GM23338 (cell line): Measurements from ENCODE around the gene LILRA6. TPM values are rescaled to one million over a fixed set of nuclear protein-coding genes. Genes with fewer than 3 reads are reported as not detected.

ENCODE experiments used
- ATAC-seq: fragments of 200-7000 bp; cut with Tn5 transposase; 3 replicates; pipeline ENCODE4 v1.9.1; 2020
- DNase-seq: peaks from one replicate; pipeline ENCODE4 v3.0.0-alpha.2; 2015; ENCODE audit warnings: low spot score
- H2AFZ ChIP-seq: fragments of 200-600 bp; sonication (generic); 2 replicates; pipeline ENCODE4 v1.8.0; 2016; ENCODE audit warnings: antibody characterized with exemption, mild to moderate bottlenecking, moderate library complexity
- H3F3A ChIP-seq: fragments of 200-600 bp; sonication (generic); replicated peaks from 2 replicates; pipeline ENCODE4 v1.8.0; 2017; ENCODE audit warnings: antibody characterized with exemption, mixed run types, low read depth
- H3K27ac ChIP-seq: fragments of 200-600 bp; sonication (generic); 2 replicates; pipeline ENCODE4 v1.6.1; 2016; ENCODE audit warnings: low read depth
- H3K27me3 ChIP-seq: fragments of 200-600 bp; sonication (generic); 2 replicates; pipeline ENCODE4 v1.8.0; 2016; ENCODE audit warnings: mild to moderate bottlenecking, mixed run types, moderate library complexity; ENCODE audit not compliant: insufficient read depth
- H3K36me3 ChIP-seq: fragments of 200-600 bp; sonication (generic); 2 replicates; pipeline ENCODE4 v1.8.0; 2016; ENCODE audit warnings: mild to moderate bottlenecking; ENCODE audit not compliant: insufficient read depth
- H3K4me1 ChIP-seq: fragments of 200-600 bp; sonication (generic); 2 replicates; pipeline ENCODE4 v1.8.0; 2016; ENCODE audit warnings: mild to moderate bottlenecking, moderate library complexity; ENCODE audit not compliant: insufficient read depth
- H3K4me2 ChIP-seq: fragments of 200-600 bp; sonication (generic); 2 replicates; pipeline ENCODE4 v1.7.1; 2017; ENCODE audit warnings: mixed run types
- H3K4me3 ChIP-seq: fragments of 200-600 bp; sonication (generic); 2 replicates; pipeline ENCODE4 v1.6.1; 2016; ENCODE audit warnings: mixed run types
- H3K79me2 ChIP-seq: fragments of 200-600 bp; sonication (generic); replicated peaks from 2 replicates; pipeline ENCODE4 v1.8.0; 2017; ENCODE audit warnings: mild to moderate bottlenecking; ENCODE audit not compliant: insufficient read depth
- H3K9me2 ChIP-seq: fragments of 200-600 bp; sonication (generic); 2 replicates; pipeline ENCODE4 v1.8.0; 2017; ENCODE audit not compliant: insufficient read depth
- H4K20me1 ChIP-seq: fragments of 200-600 bp; sonication (generic); replicated peaks from 2 replicates; pipeline ENCODE4 v1.8.0; 2017; ENCODE audit warnings: mild to moderate bottlenecking; ENCODE audit not compliant: insufficient read depth
- H3K27ac Mint-ChIP-seq: 2 replicates; pipeline ENCODE4 v1.8.0; 2020; ENCODE audit warnings: inconsistent platforms, mild to moderate bottlenecking, moderate library complexity, mixed read lengths
- H3K27me3 Mint-ChIP-seq: 3 replicates; pipeline ENCODE4 v1.8.0; 2022; ENCODE audit warnings: low read depth, mild to moderate bottlenecking, moderate library complexity, mixed read lengths, inconsistent platforms; ENCODE audit not compliant: insufficient read depth, poor library complexity
- H3K36me3 Mint-ChIP-seq: 3 replicates; pipeline ENCODE4 v1.8.0; 2021; ENCODE audit warnings: low read depth, mild to moderate bottlenecking, inconsistent platforms, moderate library complexity, mixed read lengths
- H3K4me1 Mint-ChIP-seq: 3 replicates; pipeline ENCODE4 v1.8.0; 2020; ENCODE audit warnings: mild to moderate bottlenecking, inconsistent platforms, mixed read lengths
- H3K4me3 Mint-ChIP-seq: 3 replicates; pipeline ENCODE4 v1.8.0; 2021; ENCODE audit warnings: moderate library complexity, mild to moderate bottlenecking, inconsistent platforms, mixed read lengths
- H3K9me3 Mint-ChIP-seq: 3 replicates; pipeline ENCODE4 v1.8.0; 2020; ENCODE audit warnings: moderate library complexity, mild to moderate bottlenecking, inconsistent platforms, mixed read lengths
- CREB1 ChIP-seq: fragments of 250-450 bp; sonication (Bioruptor Pico); IDR thresholded peaks from 2 replicates; pipeline ENCODE4 v1.5.0; 2020; ENCODE audit warnings: low read depth, mild to moderate bottlenecking, moderate library complexity
- CTCF ChIP-seq, 2 experiments: fragments of 200-600 bp in 1 of 2; sonication (generic) in 1 of 2; conservative IDR thresholded peaks; 2 replicates each; pipeline versions ENCODE4 v1.5.1 to v1.6.1; 2016 to 2017; ENCODE audit warnings: antibody characterized with exemption in 2 of 2, low read depth in 2 of 2, mild to moderate bottlenecking in 2 of 2, moderate library complexity in 1 of 2
- ETS1 ChIP-seq: IDR thresholded peaks from 2 replicates; pipeline ENCODE4 v1.6.1; 2016; ENCODE audit warnings: antibody characterized with exemption
- EZH2 ChIP-seq: fragments of 200-600 bp; sonication (generic); IDR thresholded peaks from one replicate; pipeline ENCODE4 v1.8.0; 2017; ENCODE audit warnings: antibody characterized with exemption, mild to moderate bottlenecking, low read depth; ENCODE audit not compliant: unreplicated experiment
- REST ChIP-seq: IDR thresholded peaks from one replicate; pipeline ENCODE4 v1.6.1; 2018; ENCODE audit warnings: antibody characterized with exemption; ENCODE audit not compliant: unreplicated experiment
- STAT1 ChIP-seq: IDR thresholded peaks from one replicate; pipeline ENCODE4 v1.6.1; 2016; ENCODE audit warnings: antibody characterized with exemption; ENCODE audit not compliant: unreplicated experiment
- ZNF114 ChIP-seq: fragments of 250-450 bp; sonication (Bioruptor Pico); IDR thresholded peaks from 2 replicates; pipeline ENCODE4 v1.5.0; 2020; ENCODE audit warnings: mild to moderate bottlenecking, moderate library complexity
- ZNF331 ChIP-seq: fragments of 250-450 bp; sonication (Bioruptor Pico); IDR thresholded peaks from 2 replicates; pipeline ENCODE4 v1.5.0; 2020; ENCODE audit warnings: low read depth, mild to moderate bottlenecking, moderate library complexity
- polyA plus RNA-seq: library from polyadenylated mRNA; unstranded; fragments of >200 nt; fragmentation: Nextera tagmentation; extraction: Ambion mirVana; gene quantifications from 2 replicates; pipeline ENCODE4 v1.2.1, GENCODE V29; 2016
- total RNA-seq: library from RNA; depleted of rRNA; stranded (reverse); fragments of >200 nt; shearing (Covaris generic); gene quantifications from 2 replicates; pipeline ENCODE4 v1.2.3, GENCODE V29; 2014

LILRA6 gene
- total and polyA plus RNA-seq, 2 experiments from 2014 or later = not detected

GRCh38 chr19:54257116-54257480 lies 14.5 kb upstream of the LILRA6 start, which contains the start of gene LILRB5:
Gene LILRB5, minus strand, starts transcription at chr19:54257273. Its CDS starts 80 bp downstream, at chr19:54257193.
- Histone ChIP-seq H3K4me3 (no peak within 1 kb of the TSS), H3K27me3 (no peaks in the 10 kb centered on the region), H3K27ac (no peak within 1 kb of the TSS), H2AFZ (no peak within 1 kb of the TSS), H3K9me2 (no peaks in the 10 kb centered on the region), H3K36me3 (no peaks in the 10 kb centered on the region), H3K79me2 (no peaks in the 10 kb centered on the region), H3K4me1 (no peaks in the 10 kb centered on the region), H4K20me1 (no peaks in the 10 kb centered on the region), H3K4me2 (no peak within 1 kb of the TSS), H3F3A (no peaks in the 10 kb centered on the region)
- H3K27ac Mint-ChIP-seq = no peak within 1 kb of the TSS
- no peak for DNase-seq
- peaks cover 4% of the 10 kb centered on the region; the same call in 1 of the 3 replicates for H3K4me1 Mint-ChIP-seq
- no peak within 1 kb of the TSS for H3K4me3 Mint-ChIP-seq
- TF ChIP-seq CREB1 (CRISPR knock-in tag) = no peak
- TF ChIP-seq ETS1 = no peak
- no peak for TF ChIP-seq STAT1
- TF ChIP-seq REST = no peak
- TF ChIP-seq ZNF114 (CRISPR knock-in tag) = no peak
- no peaks in the 10 kb centered on the region for H3K36me3 Mint-ChIP-seq
- ATAC-seq = no peak
- peaks cover 5% of the 10 kb centered on the region for H3K27me3 Mint-ChIP-seq
- no peaks in the 10 kb centered on the region for H3K9me3 Mint-ChIP-seq

- Histone ChIP-seq H3K27ac (no peak overlapping the region), H2AFZ (no peak overlapping the region), H3K4me3 (no peak overlapping the region), H3K79me2 (no peaks in the 10 kb centered on the region), H3F3A (no peaks in the 10 kb centered on the region), H3K36me3 (no peaks in the 10 kb centered on the region), H3K27me3 (no peaks in the 10 kb centered on the region), H3K9me2 (no peaks in the 10 kb centered on the region), H3K4me2 (no peak overlapping the region), H4K20me1 (no peaks in the 10 kb centered on the region), H3K4me1 (no peaks in the 10 kb centered on the region)
- Mint-ChIP-seq H3K4me1 (peaks cover 4% of the 10 kb centered on the region; the same call in 1 of the 3 replicates), H3K4me3 (no peak overlapping the region), H3K9me3 (no peaks in the 10 kb centered on the region), H3K27ac (no peak overlapping the region), H3K36me3 (no peaks in the 10 kb centered on the region), H3K27me3 (peaks cover 5% of the 10 kb centered on the region)
- no peak for DNase-seq
- ATAC-seq = no peak
- no peak for TF ChIP-seq REST
- TF ChIP-seq CREB1 (CRISPR knock-in tag) = no peak
- TF ChIP-seq CTCF (conservative IDR thresholded peaks at IDR 0.05; ENCODE audit: low read depth in 2 of 2) = no peak
- no peak for TF ChIP-seq ZNF331
- TF ChIP-seq STAT1 = no peak
- no peak for TF ChIP-seq EZH2
Observed at GRCh38 chr19:54256250-54257115, 13.9 kb upstream of the LILRA6 start.
